DOHH2 (cell line): ENCODE data around the gene TMEM119.

Experiments
- EZH2phosphoT487 ChIP-seq: fragments of 200-600 bp; sonication (generic); IDR thresholded peaks from 2 replicates; pipeline ENCODE4 v1.6.1; 2017; ENCODE audit warnings: borderline replicate concordance, mild to moderate bottlenecking, antibody characterized with exemption, low read length, moderate library complexity, mixed read lengths
- TF ChIP-seq, protein P1 (sequence below): fragments of 200-600 bp; sonication (generic); IDR thresholded peaks from one replicate; pipeline ENCODE4 v1.5.1; 2014; ENCODE audit warnings: antibody characterized with exemption, mild to moderate bottlenecking, low read depth, low read length; ENCODE audit not compliant: poor library complexity, severe bottlenecking

DNA sequence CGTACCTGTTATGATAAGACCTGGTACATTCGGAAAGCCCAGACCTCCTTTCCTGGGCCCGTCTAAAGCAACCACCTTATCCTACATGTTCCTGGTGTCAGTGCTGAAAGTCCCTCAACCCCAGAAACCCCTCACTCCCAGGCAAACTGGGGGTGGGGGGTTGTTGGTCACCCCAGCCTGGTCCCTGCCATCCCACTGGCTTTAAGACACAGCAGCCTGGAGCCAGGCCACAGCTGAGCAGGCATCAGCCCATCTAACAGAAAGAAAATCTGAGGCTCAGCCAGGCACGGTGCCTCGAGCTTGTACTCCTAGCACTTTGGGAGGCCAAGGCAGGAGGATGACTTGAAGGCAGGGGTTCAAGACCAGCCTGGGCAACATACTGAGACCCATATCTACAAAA lies 31.3 kb upstream of the TMEM119 start:
- TF ChIP-seq, protein P1, sequence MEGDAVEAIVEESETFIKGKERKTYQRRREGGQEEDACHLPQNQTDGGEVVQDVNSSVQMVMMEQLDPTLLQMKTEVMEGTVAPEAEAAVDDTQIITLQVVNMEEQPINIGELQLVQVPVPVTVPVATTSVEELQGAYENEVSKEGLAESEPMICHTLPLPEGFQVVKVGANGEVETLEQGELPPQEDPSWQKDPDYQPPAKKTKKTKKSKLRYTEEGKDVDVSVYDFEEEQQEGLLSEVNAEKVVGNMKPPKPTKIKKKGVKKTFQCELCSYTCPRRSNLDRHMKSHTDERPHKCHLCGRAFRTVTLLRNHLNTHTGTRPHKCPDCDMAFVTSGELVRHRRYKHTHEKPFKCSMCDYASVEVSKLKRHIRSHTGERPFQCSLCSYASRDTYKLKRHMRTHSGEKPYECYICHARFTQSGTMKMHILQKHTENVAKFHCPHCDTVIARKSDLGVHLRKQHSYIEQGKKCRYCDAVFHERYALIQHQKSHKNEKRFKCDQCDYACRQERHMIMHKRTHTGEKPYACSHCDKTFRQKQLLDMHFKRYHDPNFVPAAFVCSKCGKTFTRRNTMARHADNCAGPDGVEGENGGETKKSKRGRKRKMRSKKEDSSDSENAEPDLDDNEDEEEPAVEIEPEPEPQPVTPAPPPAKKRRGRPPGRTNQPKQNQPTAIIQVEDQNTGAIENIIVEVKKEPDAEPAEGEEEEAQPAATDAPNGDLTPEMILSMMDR: no peak
- no peak for TF ChIP-seq EZH2phosphoT487
